GM06990 (cell line): Measurements from ENCODE around the gene SLMAP.

ENCODE experiments used
- DNase-seq: peaks from one replicate; pipeline ENCODE4 v3.0.0-alpha.2; 2011; ENCODE audit not compliant: insufficient read length; ENCODE audit errors: extremely low read depth
- H3K27me3 ChIP-seq: replicated peaks from 2 replicates; pipeline ENCODE4 v1.6.0; 2011; ENCODE audit warnings: low read length; ENCODE audit not compliant: control insufficient read depth, insufficient read depth
- H3K36me3 ChIP-seq: 2 replicates; pipeline ENCODE4 v1.5.1; 2011; ENCODE audit warnings: low read length; ENCODE audit not compliant: control insufficient read depth, insufficient read depth
- H3K4me3 ChIP-seq: replicated peaks from 2 replicates; pipeline ENCODE4 v1.5.1; 2011; ENCODE audit warnings: low read depth, mild to moderate bottlenecking, control low read depth, low read length
- TF ChIP-seq, protein P1 (sequence below): IDR thresholded peaks from 2 replicates; pipeline ENCODE4 v1.5.1; 2011; ENCODE audit warnings: low read length, control low read depth, mild to moderate bottlenecking, inconsistent platforms; ENCODE audit not compliant: insufficient read depth, poor library complexity, severe bottlenecking

Gene SLMAP

DNA sequence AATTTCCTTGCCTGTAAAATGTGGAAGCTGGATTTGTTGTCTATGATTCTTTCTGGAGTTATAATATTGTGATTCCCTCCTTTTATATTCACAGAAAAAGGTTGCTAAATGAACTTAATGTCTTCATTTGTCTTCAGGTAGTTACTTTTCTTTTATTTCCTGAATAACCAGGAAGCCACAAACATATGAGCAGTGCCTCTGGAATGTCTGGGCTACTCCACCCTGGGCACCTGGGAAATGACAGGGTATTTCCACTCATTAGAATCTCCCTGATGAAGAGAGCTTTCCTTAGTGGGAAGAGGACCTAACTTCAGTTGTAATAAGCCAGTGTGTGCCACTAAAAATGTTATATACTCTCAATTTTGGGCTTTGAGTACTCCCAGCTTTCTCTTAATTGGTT, 3.8 kb upstream of the SLMAP start:
- Histone ChIP-seq H3K27me3 (no peaks in the 10 kb centered on the region), H3K36me3 (no peaks in the 10 kb centered on the region), H3K4me3 (no peak overlapping the region)
- TF ChIP-seq, protein P1, sequence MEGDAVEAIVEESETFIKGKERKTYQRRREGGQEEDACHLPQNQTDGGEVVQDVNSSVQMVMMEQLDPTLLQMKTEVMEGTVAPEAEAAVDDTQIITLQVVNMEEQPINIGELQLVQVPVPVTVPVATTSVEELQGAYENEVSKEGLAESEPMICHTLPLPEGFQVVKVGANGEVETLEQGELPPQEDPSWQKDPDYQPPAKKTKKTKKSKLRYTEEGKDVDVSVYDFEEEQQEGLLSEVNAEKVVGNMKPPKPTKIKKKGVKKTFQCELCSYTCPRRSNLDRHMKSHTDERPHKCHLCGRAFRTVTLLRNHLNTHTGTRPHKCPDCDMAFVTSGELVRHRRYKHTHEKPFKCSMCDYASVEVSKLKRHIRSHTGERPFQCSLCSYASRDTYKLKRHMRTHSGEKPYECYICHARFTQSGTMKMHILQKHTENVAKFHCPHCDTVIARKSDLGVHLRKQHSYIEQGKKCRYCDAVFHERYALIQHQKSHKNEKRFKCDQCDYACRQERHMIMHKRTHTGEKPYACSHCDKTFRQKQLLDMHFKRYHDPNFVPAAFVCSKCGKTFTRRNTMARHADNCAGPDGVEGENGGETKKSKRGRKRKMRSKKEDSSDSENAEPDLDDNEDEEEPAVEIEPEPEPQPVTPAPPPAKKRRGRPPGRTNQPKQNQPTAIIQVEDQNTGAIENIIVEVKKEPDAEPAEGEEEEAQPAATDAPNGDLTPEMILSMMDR: no peak
- no peak for DNase-seq

DNA sequence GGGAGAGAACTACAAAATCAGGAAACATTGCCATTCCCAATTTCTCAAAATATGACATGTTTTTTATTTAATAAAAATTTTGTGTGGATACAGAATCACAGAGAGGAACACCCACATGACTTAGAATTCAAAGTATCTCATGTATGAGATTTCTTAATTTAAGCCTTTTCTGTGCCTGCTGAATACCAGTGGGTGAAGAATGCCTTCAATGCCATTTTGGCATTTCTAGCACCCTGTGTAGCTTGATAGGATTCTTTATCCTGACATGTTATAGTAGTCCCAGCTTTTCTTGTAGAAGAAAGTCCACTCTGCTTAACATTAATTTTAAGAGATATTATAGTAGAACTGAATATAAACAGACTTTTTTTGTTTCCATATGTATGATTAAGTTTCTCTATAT, 3.1 kb upstream of the SLMAP start:
- no peak for DNase-seq
- no peaks in the 10 kb centered on the region for H3K36me3 ChIP-seq
- H3K4me3 ChIP-seq: no peak overlapping the region
- H3K27me3 ChIP-seq: no peaks in the 10 kb centered on the region
- TF ChIP-seq, protein P1: no peak

DNA sequence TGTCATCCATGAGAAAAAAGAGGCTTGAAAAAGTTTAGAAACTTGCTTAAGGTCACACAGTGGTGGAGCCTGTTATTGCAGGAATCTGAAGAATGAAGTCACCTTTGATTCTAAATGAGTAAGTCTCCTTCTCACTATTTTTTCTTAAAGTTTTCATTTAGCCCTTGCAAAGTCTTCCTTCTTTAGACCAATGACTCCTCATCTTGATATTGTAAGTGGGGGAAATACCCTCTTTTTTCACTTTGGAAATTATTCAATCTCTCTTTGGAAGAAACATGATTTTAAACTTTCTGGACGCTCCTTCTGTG, 787 bp upstream of the SLMAP start:
- peak; percentile 31 for DNase-seq
- TF ChIP-seq, protein P1: peak; percentile 5
- H3K4me3 ChIP-seq: peak overlapping the region; percentile 77
- H3K36me3 ChIP-seq: peaks cover under 1% of the 10 kb centered on the region
- H3K27me3 ChIP-seq: no peaks in the 10 kb centered on the region

DNA sequence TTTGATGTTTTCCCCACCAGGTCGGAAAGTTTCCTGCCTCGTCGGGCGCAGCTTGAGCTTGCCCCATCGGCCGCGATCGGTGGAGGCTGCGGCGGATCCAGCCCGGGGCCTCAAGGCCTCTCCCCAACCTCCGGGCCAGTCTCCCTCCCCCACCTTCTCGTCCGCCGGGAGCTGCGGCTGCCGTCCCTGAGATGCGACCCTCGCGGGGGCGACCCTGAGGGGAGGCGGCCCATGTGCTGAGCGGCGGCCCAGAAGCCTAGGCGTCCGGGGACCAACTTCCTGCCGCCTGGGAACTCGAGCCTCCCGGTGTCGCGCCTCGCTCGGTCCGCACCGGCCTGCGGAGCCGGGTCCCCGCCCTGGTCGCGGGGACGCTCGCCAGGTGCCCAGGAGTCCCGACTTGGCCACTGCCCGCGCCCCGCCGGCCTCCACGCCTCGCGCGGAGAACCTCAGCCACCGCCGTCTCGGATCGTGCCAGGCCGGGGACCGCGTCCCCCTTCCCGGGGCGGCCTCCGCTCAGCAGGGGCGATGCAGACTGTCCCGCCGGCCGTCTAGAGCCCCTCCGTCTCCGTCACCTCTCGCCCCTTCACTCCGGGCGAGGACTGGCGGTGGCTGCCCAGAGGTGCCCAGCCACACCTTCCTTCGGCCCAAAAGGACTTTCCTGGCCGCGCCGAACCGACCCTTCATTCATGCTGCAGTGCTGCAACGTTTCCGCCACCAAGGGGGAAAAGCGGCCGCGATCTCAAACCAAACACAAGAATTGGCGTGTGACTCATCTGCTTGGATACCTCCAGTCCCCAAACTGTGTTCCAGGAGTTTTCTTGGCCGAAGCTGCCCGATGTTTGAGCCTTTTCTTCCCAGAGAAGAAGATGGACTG, 656 bp downstream of the SLMAP start:
- TF ChIP-seq, protein P1: no peak
- Histone ChIP-seq H3K27me3 (no peaks in the 10 kb centered on the region), H3K36me3 (peaks cover 3% of the 10 kb centered on the region), H3K4me3 (peak overlapping the region; percentile 77)
- peak; percentile 63 for DNase-seq

DNA sequence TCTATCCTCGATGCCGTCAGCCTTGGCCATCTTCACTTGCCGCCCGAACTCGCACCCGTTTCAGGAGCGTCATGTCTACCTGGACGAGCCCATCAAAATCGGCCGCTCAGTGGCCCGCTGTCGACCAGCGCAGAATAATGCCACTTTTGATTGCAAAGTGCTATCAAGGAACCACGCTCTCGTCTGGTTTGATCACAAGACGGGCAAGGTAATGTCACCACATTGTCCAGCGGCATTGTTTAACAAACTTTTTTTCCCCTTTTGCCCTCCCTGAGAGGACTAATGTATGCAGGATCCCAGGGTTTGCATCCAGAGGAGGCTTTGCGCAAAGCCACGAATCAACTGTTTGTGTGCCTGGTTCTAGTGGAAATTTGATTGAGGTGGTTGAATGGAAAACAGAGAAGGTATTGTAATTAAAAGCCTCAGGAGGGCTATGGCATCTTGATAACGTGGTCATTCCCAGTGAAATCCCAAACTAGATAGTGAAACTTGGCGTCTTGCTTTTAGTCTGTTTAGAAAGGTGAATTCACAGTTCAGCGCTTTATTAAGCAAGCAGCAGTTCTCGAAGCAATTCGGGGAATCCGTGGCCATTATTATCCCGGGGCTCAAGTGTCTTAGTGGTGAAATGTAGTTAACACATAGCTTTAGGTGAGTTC, 1.7 kb downstream of the SLMAP start:
- TF ChIP-seq, protein P1: no peak
- peak; percentile 13 for DNase-seq
- no peaks in the 10 kb centered on the region for H3K27me3 ChIP-seq
- H3K4me3 ChIP-seq: peak overlapping the region; percentile 77
- H3K36me3 ChIP-seq: peaks cover 3% of the 10 kb centered on the region

DNA sequence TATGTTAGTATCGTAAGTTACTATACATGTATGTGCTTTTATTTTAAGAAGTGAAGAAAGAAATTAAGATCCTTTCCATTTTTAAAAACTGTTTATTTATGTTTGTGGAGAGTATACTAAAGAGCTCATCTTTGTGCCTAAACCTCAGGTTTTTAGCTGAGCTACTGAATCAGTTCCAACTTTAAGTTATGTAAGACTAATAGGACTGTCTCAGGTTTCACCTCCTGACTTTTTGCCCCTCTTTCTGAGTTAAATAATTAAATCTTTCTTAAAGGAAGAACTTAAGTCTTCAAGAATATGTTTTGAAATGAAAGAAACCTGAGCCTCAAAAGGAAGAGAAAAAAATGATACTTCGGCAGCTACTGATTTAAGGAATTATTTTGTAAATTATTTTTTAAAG, 2.6 kb downstream of the SLMAP start:
- Histone ChIP-seq H3K4me3 (peak overlapping the region; percentile 77), H3K36me3 (peaks cover 3% of the 10 kb centered on the region), H3K27me3 (no peaks in the 10 kb centered on the region)
- TF ChIP-seq, protein P1: no peak
- no peak for DNase-seq
